GM18909 (cell line): ENCODE data around the gene GPR132.
"Not testable (repeated sequence)": the region's sequence is repeated elsewhere in the genome, so short reads cannot be mapped to it uniquely, and the experiment has no call there.

Experiments
- ATAC-seq: cut with Tn5 transposase; IDR thresholded peaks from one replicate; pipeline ENCODE4 v1.9.1; 2021; ENCODE audit warnings: mild to moderate bottlenecking; ENCODE audit not compliant: unreplicated experiment, poor library complexity

The GPR132 gene

DNA sequence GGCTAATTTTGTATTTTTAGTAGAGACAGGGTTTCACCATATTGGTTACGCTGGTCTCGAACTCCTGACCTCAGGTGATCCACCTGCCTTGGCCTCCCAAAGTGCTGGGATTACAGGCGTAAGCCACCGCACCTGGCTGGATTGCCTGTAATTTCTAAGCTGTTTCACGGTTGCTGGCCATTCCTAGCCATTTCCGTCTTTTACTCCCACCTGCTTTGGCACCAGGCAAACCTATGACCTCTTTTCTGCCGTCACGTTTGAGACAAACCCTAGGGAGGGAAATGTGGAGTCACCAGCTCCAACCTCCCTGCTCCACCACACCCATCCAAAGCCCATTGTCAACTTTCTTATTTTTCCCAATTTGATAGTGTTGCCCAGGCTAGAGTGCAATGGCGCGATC lies 1.2 kb downstream of the GPR132 start:
- no peak for ATAC-seq

DNA sequence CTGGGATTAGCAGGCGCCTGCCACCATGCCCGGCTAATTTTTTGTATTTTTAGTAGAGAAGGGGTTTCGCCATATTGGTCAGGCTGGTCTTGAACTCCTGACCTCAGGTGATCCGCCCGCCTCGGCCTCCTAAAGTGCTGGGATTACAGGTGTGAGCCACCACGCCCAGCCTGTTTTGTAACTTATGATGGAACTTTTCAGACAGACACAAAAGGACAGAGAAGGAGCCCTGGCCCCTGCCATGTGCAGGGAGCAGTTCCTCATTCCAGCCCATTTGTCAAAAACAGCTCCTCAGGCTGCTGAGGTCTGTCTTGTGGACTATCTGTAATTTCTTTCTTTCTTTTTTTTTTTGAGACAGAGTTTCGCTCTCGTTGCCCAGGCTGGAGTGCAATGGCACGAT lies 1.7 kb downstream of the GPR132 start:
- ATAC-seq: not testable (repeated sequence)

DNA sequence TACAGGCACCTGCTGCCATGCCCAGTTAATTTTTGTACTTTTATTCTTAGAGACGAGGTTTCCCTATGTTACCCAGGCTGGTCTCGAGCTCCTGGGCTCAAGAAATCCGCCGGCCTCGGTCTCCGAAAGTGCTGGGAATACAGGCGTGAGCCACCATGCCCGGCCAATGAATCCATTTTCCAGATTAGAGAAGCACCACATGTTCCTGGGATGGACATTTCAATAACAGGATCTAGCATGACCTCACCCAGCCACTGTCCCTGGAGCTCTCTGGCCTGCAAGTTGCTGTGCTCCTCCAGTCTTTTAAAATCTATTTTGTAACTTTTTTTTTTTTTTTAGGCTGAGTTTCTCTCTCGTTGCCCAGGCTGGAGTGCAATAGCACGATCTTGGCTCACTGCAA lies 2.2 kb downstream of the GPR132 start:
- ATAC-seq: no peak

DNA sequence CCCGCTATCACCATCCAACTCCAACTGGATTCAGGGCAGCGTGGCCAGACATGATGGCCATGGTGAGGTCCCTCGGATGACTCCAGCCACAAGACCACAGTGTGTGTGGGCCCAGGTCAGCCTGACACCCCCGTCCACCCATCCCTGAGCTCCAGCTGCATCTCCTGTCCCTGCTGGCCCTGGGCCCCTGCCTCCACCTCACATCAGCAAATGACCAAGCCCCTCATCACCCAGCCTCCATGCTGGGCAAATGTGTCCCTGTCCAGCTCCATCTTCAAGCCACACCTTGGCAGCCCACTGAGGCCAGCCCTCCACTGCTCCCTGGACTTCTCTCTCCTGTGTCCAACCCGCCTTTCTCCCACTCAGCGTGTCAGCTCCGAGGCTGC lies 3.2 kb downstream of the GPR132 start:
- no peak for ATAC-seq

DNA sequence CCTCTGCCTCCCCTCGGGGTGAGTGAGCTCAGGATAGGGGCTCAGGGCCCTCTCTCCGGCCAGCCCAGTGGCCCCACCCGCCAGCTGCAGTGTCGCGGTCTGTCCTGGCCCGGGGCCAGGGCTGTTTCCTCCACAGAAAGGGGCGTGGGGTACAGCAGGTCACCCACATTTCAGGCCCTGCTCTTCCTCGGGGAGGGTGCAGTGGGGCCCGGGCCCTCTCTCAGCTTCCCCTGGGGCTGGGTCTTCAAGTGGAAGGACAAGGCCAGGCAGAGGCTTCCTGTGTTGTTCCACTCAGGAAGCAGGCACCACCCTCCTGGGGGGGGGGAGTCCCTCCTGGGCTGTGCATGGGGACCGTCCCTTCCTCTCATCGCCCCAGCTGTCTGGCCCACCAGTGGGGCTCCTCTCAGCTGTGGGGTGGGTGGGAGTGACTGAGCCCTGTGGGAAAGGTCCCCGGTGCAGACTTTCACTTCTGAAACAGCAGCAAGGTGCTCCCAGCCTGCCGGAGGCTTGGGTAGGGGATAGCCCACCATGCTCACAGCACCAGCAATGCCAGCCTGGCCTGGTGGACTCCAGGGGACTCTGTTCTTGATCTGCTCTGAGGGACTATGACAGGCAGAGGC lies 3.7 kb downstream of the GPR132 start:
- ATAC-seq: no peak

DNA sequence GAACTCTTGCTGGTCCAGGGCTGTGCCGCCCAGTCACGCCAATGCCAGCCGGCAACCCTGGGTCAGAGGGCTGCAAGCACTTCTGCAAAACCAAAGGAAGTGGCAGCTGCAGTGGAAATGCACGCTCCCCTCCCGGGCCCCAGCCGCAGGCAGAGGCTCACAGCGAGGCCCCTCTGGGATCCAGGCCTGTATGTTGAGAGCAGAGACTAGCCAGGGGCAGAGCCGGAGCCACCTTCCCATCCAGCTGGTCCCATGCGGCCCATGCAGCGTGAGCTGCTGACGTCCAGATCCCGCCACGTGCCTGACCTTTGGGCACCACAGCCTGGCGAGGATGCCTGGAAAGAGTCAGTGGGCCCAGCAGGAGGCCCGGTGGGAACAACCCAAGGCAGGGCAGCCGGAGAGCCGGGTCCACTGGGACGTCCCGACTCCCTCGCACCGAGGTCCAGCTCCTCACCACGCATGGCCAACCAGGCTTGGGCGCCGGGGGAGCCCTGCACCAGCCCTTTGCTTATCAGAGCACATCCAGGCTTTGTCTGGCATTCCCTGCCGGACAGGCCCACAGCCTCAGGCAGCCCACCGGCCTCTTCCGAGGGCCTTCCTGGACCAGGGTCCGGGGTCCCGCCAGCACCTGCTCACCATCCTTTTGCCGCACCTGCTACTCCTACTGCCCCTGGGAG lies 4.3 kb downstream of the GPR132 start:
- ATAC-seq: no peak

DNA sequence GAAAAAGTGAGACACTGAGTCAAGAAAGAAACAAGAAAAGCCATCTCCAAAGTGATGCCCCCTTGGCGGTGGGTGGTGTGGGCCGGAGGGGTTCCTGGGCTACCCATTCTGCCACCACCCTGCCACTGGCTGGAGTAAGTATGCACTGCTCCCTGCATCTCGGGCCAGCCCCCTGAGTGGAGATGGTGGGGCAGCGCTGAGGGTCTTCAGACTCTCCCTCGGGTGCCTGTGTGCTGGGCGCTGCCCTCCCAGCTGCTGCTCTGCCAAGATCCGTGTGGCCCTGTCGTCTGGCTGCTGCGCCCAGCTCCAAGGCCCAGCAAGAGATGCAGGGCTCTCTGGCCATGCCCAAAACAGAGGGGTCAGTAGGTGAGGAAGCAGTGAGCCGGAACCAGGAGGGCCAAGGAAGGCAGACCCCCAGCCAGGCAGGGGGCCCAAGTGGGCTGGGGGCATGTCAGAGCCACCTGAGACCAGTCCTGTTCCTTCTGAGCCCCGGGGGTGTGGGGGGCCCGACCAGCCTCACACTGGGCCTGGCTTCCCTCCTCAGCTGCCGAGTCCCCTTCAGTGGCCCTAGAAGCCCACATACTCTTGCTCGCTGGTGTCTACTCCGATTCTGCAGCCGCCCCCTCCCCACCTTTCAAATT lies 5.2 kb downstream of the GPR132 start:
- ATAC-seq: no peak

DNA sequence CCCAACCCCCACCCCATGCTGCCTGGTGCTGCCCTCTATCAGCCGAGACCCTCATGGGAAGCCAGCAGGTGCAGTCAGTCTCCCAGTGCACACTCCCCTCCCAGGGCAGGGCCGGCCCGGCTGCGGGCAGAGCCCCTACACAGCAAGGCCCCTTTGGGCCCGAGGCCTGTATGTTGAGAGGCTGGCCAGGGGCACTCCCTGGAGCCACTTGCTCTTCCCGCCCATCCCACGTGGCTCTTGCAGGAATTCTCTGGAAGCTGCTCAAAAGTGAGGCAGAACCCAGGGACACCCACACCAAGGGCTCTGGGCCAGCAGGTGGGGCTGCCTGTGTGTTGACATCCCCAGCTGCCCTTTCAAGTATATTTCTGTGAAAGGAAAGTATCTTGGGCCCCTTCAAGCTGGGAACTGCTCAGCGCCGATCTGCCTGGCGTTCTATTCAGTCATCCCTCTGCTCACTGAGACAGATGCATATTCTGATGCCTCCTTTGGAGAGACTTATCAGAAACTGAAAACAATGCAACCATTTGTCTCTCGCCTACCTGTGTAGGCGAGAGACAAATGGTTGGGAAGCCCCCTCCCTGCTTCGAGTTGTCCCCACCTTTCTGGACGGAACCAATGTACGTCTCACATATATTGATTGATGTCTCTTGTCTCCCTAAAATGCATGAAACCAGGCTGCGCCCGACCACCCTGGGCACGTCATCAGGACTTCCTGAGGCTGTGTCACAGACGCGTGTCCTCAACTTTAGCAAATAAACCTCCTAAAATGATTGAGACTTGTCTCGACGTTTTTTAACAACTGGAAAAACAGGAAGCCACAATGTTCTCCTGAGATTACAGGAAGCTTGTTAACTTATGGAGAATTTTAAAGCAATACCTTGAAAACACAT lies 6.0 kb downstream of the GPR132 start:
- no peak for ATAC-seq

DNA sequence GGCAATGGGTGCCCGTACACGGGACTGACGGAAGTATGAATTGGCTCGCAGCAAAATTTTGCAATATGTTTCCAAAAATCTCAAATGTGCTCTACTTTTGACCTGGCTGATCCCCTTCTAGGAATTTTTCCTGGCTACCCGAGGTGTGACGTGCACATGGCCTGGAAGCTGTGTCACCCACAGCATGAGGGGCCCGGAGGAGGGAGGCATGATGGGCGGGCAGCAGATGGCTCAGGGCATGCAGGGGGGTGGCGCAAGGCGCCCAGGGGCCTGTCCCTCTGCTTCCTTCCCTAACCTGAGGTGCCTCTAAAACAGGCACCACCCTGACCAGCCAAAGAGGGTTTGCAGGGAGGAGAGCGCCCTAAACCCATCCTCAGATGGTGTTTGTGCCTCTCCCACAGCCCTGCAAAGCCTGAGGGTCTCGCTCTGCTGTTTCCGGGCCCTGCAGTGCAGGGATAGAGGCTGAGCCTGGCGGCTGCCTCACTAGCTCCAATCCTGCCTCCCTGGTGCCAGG lies 6.7 kb downstream of the GPR132 start:
- no peak for ATAC-seq

DNA sequence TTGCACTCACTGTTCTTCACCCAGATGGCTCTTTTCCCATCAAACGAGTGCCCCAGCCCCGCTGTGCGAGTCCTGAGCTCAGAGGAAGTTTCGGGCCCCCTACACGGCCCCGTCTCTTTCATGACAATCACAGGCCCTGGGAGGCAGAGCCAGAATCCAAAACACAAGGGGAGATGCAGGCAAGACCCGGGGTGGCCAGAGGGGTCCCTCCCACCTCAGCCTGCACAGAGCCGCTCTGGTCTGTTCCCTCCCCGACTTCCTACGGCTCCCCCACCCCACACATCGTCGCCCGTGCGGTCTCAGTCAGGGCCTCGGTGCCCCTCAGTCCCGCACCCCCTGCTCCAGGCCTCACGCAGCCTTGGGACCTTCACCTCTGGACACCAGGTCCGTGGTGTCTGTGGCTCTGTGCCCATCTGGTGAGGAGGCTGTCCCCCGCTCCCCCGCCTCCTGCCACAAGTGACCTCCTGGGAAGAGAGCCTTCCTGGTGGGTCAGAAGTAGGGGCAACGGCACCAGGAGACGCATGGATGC lies 8.9 kb downstream of the GPR132 start:
- ATAC-seq: no peak

DNA sequence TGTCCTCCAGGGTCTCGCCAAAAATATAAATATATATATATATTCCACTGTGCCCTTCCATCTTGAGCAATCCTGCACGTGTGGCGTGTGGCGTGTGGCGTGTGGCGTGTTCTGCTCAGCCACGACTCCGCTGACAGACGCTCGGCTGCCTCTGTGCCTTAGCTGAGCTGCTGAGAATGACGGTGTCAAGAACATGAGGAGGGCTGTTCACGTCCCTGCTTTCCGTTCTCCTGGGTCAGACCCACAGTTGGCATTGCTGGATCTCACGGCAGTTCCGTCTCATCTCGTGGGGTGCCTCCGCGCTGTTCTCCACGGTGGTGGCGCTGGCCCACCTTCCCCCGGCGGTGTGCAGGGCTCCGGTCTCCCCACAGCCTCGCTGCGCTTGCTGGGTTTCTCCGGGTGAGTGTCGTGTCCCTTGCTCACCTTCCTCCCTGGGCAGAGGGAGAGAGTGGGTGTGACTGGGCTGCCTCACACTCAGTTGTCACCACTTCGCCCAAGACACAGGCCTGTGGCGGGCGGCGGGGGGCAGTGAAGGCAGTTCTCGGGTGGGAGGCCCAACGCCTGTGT lies 9.4 kb downstream of the GPR132 start:
- ATAC-seq: no peak

DNA sequence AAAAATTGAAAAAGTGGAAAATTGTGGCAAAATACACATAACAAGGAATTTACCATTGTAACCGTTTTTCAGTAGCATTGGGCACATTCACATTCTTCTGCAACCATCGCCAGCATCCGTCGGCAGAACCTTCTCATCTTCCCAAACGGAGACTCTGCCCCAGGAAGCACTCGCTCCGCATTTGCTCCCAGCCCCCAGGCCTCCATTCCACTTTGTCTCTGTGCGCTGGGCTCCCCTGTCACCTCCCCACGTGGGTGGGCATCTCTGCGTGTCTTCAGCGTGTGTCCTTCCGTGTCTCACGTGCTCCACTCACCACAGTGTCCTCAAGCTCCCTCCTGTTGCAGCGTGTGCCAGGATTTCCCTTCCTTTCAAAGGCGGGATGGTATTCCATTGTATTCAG lies 9.9 kb downstream of the GPR132 start:
- no peak for ATAC-seq

DNA sequence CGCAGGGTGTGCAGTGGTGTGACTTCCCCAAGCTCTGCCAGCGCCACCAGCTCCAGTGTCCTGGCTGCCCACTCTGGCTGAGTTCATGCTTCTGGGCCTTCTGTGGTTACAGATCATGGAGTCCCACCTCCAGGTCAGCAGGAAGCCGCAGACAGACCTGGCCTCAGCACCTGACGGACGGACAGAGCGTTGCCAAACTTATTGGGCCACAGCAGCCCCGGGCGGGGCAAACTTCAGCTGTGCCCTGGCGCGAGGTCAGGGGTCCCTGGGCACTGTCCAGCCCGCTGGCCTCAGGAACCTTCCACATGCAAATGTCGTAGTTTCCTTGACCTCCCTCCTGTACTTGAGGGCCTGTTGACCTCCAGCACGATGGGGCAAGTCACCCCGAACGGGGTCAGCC lies 11.2 kb downstream of the GPR132 start:
- ATAC-seq: no peak

DNA sequence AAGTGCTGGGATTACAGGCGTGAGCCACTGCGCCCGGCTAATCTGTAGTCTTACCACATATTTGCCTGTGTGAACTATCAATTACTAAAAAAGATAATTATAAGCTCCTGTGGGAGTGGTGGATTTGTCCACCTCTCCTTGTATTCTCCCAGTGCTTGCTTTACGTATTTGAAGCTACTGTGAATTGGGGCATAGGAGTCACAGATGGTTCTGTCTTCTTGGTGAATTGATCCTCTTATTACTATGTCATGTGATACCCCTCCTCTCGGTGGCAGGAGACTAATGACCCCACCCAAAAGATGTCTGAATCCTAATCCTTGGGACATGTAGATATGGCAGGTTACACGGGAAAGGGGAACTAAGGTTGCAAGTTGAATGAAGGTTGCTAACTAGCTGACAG lies 11.8 kb downstream of the GPR132 start:
- ATAC-seq: no peak

DNA sequence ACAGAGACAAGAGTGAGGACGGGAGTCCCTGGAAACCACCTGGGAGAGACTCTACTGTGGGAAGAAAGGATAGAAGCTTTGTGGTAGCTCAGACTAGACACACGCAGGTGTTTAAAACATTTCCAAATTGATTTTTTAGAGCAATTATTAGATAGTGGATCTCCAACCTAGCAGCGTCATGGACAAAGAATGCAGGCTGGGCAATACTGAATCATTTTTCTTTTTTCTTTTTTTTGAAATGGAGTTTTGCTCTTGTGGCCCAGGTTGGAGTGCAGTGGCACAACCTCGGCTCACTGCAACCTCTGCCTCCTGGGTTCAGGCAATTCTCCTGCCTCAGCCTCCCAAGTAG lies 13.1 kb downstream of the GPR132 start:
- ATAC-seq: no peak

DNA sequence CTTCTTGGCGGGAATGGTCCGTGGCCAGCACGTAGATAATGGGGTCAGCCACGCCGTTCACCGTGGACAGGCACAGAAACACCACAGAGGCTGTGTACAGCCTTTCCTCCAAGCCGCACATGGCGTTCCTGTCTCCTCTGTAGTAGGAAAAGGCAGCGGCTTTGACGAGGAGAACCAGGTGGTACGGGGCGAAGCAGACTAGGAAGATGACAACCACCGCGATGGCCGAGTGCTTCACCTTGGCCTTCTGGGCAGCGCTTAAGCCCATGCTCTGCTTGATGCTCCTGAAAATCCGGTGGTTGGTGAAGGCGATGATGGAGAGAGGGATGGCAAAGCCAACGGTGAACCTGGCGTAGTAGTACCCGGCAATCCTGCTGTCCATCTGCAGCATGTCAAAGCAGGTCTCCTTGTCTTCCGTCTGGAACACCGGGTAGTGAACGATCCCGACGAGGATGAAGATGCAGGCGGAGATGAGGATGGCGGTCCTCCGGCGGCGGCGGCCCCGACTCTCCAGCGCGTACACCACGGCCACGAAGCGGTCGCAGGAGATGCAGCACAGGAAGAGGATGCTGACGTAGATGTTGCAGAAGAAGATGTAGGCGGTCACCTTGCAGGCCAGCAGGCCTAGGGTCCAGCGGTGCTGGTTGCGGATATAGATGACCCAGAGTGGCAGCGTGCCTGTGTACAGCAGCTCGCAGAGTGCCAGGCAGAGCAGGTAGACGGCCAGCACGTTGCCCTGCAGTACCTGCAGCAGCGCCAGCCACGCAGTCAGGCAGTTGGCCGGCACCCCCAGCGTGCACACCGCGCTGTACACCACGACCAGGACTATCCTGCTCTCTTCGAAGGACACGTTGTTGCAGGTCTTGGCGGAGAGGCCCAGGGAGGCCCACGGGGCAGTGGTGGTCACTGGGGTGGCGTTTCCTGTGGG lies 13.8 kb downstream of the GPR132 start:
- ATAC-seq: no peak

DNA sequence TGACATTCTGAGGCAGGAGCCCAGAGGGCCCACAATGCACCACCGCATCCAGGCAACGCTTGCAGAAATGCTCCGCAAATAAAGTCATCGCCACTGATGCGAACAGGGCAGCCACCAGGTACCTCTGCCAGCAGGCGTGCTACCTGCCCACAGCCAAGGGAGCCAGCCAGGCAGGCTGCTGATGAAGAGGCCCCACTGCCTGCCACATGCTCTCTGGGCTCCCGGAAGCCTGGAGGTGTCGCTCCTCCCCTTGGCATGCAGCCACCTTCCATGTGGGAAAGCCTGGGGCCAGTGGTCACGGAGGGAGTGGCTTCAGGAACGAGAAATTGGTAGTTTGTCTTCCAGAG lies 14.7 kb downstream of the GPR132 start:
- no peak for ATAC-seq

DNA sequence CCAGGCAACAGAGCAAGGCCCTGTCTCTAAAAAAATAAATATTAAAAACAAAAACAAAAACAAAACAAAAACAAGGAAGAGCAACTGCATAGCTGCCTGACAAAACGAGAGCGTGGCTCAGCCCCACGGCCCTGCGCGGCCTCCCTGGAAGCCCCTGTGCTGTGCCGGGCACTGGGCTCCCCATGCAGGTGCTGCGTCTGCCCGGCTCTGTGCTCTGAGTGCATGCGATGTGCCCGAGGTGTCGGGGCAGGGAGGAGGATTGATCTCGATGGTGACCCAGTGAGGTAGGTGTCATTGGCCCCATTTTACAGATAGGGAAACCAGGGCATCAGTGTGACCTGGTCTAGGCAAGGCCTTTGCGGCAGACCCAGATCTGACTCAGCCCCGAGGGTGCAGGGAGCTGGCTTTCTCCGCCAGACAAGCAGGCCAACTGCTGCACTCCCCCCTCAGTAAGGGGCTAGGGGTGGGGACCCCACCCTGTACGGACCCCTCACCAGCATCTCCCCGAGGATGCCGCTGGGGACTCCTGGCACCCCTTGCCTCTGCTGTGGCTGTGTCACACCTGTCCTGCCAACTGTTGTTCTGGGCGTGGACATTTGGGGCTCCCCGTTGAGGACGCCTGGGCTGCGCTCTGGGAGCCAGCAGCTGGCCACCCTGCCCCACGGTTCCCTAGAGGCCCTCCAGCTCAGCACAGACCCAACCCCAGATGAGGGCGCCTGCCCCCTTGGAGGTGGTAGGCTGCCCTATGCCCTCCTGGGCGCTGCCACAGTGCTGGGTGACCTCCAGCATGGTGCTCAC lies 15.3 kb downstream of the GPR132 start:
- ATAC-seq: no peak
